Neural progenitor cell (in vitro differentiated cells): ENCODE measurements around the gene FSTL5.

ENCODE experiments used
- CTCF ChIP-seq: fragments of 200-600 bp; sonication (generic); IDR thresholded peaks from 2 replicates; pipeline ENCODE4 v1.5.1; 2017; ENCODE audit warnings: antibody characterized with exemption, mild to moderate bottlenecking
- EZH2phosphoT487 ChIP-seq: fragments of 200-600 bp; sonication (generic); IDR thresholded peaks from 2 replicates; pipeline ENCODE4 v1.6.1; 2017; ENCODE audit warnings: antibody characterized with exemption

DNA sequence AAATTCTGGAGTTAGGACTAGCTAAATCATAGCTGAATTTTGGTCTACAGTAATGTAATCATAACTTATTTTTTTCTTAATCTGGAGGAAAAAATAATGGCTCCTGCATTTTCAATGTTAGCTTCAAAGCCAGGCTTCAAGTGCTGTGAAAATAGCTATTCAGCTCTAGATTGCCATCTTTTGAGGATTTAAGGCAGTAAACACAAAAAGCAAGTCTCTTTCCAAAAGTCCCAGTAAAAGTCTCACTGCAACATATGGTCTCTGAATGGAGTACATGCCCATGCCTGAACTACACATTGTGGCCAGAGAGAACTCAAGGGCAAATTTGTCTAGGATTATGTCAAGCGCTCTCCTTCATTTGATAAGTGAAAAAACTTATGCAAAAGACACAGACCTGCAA, 720.9 kb downstream of the FSTL5 start:
- TF ChIP-seq CTCF: no peak
- no peak for TF ChIP-seq EZH2phosphoT487
